ENCODE results near the gene FCHSD1.

FCHSD1 gene

DNA sequence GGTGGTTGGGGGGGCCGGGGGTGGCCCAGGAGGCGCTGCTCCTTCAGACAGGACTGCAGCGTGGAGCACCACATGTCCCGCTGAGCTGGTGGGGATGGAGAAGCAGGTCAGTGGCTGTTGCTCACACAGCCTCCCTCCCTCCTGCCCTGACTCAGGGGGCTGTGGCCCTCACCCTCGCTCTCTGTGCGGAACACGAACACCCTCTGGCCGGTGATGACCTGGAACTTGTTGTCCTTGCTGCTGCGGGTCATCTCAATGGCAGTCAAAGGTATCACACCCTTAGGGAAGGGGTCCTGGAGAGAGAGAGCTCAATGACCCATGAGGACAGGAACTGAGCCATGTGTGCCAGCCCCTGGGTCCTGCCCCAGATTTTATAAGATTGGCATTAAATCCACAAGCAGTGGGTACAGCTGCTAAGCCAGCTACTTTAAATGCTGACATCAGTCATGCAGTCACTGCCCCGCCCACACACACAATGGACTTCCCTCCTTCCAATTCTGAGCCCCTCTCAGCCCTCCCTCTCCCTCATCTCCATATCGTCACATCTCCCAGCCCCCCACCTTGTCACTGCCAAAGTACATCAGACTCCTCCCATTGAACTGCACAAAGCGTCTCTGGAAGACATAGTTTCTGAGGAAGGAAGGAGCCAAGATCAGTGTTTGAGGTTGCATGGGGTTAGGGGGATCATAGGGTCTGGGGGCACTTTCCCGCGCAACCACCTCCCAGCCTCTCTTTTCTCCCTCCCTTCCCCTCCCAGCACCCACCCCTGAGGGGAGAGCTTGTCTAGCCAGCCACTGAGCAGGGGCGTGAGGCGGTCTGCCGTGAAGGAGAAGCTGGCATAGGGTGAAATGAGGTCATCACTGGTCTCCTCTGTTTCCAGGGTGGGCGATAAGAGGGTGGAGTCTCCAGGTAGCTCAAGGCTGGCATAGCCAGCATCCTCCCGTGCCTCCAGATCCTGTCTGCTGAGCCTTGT, 21.9 kb upstream of the FCHSD1 start:
- DNase-seq (ENCODE audit: low read depth), result no peak

DNA sequence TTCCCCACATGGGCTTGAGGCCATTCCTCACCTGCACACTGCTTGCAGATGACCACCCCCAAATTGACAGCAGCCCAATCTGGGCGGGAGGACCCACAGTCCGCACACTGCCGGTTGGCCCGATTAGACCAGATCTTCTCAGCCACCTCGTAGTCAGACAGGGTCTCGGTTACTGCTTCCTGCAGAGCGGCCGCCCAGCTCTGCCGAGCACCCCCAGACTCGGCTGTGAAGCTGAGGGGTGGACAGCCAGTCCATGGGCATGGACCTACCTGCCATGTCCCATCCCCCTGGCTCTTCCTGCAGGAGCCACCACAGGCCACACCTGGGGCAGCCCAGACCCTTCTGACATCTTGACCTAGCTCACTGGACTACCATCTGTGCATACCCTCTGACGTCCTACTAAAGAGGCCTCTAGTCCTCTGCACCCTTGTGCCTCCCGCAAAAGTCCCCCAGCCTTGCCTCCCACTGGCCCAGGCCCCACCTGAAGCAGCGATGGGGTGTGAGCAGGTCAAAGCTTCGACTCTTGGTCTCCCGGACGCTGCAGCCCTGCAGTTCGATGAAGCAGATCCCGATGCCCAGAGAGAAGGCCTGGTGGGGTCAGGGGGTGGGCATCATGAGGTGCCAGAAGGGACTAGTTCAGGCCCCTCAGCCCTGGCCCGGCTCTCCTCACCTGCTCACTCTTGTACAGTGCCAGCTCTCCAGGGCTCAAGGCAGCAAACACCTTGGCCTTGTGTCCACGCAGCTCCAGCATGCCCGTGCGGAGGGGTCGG, 21.0 kb upstream of the FCHSD1 start:
- no peak for DNase-seq (ENCODE audit: low read depth)

DNA sequence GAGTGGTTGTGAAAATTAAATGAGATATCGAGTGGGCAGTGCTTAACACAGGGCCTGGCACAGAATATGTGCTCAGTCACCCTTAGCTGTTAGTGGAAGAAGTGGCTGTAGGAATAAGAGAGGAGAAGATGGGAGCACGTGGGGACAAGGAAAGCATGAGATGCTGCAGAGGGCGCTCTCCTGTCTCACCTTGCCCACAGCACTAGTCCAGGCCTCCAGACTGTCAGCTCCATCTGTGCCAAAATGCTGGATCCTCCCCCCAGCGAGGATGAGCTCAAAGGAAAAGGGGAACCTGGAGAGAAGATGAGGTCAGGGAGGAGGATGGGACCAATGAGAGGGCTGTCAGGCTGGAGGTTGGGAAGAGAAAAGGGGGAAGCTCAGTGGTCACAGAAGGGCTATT, 18.3 kb upstream of the FCHSD1 start:
- no peak for DNase-seq (ENCODE audit: low read depth)

DNA sequence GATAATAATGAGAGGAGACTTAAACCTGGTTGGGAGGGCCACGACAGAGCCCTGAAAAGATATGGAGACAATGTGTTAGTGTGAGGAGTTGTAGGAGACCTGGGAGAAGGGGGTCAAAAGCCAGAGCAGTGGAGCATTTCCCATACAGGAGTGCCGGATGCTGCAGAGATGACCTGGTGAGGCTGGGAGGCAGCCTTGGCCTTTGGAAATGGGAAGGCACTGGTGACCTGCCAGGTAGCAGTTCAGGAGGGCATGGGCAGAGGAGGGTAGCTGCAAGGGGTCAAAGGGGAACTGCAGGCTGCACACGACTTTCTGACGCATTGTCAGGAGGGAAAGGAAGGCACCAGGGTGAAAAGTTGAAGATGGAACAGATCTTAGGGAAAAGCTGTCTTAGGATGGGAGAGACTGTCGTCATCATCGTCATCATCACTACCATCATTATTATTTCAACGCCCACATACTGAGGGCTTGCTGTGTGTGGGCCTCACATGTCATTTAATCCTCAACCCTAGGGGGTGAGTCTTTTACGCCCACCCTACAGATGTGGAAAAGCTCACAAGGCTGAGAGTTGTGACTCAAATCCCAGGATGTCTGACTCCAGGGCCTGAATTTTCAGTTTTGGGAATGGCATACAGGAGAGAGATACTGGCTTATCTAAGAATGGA, 17.5 kb upstream of the FCHSD1 start:
- no peak for DNase-seq (ENCODE audit: low read depth)

DNA sequence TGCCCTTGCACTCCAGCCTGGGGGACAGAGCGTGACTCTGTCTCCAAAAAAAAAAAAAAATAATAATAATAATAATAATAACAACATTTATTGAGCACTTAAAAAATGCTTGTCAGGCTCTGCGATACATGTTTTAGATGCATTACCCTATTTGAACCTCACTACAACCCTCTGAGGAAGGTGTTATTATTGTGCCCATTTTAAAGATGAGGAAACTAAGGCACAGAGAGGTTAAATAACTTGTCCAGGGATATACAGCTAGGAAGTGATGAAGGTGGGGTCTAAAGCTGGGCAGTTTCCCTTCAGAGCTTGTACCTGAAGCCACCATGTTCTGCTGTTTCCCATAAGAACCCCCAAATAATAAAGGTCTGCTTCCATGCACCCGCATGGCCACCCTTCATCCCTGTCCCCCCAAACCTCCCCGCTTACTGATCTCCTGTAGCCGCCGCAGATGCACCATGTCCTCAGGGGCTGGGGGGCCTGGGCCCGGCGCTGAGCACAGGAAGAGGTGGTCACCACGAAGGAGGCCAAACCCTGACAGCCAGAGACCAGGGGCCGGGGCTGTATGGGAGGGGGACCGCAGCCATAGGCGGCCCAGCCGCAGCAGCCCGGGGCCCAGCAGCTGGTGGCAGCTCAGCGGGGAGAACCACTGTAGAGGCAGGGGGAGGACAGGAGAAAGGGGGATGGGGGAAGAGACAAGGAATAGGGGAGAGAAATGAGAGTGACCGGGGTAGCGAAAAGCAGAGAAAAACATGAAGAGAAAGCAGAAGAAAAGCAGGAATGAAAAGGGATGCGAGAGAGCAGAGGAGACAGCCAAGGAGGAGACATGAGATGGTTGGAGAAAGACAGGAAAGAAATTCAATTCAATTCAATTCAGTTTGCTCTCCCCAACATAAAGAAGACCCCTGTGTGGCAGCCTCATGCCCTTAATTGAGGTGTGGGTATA, 15.1 kb upstream of the FCHSD1 start:
- no peak for DNase-seq (ENCODE audit: low read depth)

DNA sequence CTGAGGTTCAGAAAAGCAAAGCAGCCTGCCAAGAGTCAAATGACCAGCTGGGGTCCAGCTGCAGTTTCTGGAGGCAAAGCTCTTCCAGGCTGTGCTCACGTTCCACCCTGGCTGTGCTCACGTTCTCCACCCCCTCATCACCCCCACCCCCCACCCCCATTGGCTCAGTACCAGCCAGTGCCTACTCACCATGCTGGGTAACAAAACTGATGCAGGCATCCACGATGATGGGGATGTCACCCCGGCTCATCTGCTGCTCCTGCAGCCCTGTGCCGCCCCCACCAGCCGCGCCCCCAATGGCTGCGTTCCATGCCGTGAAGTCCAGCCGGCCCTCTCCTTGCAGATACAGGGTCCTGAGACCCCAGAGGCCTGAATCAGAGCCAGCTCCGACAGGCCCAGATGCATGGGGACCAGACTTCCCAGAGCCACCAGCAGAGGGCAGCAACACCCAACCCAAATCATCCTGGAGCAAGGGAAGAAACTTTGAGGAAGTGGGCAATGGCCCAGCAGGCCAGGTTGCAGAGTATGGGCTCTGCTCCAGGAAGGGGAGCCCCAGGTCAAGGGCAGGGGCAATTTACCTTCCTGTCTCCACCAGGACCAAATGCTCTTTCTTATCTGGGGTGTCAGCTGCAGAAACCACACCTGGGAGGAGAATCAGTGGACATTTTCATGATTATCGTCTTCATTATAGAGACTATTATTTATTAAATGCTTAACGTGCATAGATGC, 13.7 kb upstream of the FCHSD1 start:
- DNase-seq (ENCODE audit: low read depth), result peak; percentile 65

DNA sequence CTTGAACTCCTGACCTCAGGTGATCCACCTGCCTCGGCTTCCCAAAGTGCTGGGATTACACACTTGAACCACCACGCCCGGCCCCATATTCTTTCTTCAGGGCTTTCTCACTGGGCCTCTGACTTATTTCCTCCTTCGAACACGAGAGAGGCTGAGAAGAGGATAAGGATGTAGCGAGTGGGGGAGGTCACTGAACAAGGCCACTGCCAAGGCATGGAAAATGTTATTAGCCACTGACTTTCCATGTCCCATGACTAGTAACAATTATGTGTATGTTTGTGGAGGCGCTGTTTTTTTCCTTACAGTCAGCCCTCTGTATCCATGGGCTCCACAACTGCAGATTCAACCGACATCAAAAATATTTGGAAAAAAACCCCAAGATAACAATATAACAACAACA, 12.3 kb upstream of the FCHSD1 start:
- no peak for DNase-seq (ENCODE audit: low read depth)

DNA sequence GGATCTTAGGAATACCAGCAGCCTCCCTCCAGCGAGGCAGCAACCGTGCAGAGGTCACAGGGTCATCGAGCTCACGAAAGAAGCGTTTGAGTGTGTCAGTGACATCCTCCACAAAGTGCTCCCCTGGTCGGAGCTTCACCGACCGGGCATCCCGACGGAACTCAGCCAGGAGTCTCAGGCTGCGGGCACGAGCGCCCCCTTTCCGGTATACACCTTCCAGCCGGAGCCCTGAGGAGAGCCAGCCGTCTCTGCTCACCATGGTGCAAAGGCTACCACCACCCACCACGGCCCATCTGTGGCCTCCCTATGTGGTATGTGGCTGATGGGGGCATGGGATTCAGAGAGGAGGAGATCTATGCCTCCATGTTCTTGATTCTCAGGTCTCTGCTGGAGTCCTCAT, 10.8 kb upstream of the FCHSD1 start:
- DNase-seq (ENCODE audit: low read depth), result no peak

DNA sequence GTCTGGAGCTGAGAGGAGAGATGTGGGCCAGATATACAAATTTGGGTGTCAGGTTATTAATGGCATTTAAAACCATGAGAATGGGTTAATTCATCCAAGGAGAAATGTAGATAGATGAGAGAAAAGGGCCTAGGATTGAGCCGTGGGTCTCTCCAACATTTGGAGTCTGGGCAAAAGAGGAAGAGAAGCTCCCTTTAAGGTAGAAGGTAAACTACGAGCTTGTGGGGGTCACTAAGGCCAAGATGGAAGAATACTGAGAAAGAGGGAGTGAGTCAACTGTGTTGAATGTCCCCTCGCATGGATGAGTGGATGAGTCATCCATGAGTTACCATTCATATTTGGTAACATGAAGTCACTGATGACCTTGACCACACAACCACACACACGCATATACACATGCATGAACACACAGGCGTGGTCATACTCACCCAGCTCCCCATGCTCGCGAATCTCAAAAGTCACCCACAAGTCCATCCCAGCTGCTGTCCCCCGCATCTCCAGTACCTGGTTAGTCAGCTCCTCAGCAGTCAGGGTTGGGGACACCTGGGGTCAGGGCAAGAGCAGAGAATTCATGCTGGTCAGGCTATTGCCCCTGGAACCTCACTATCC, 6.8 kb upstream of the FCHSD1 start:
- DNase-seq (ENCODE audit: low read depth), result no peak

DNA sequence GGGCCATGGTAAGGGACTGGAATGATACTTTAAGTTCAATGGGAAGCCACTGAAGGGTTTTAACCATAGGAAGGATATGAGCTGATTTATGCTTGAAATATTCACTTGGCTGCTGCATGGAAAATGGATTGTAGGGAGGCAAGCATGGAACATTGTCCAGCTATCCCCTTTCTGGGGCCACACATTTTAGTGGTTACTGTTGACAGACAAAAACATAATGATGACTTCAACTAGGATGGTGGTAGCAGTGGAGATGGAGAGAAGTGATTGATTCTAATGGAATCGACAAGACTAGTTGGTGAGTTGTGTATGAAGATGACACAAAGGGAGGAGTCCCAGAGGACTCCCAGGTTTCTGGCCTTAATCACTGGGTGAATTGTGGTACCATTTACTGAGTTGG, 6.2 kb upstream of the FCHSD1 start:
- no peak for DNase-seq (ENCODE audit: low read depth)

DNA sequence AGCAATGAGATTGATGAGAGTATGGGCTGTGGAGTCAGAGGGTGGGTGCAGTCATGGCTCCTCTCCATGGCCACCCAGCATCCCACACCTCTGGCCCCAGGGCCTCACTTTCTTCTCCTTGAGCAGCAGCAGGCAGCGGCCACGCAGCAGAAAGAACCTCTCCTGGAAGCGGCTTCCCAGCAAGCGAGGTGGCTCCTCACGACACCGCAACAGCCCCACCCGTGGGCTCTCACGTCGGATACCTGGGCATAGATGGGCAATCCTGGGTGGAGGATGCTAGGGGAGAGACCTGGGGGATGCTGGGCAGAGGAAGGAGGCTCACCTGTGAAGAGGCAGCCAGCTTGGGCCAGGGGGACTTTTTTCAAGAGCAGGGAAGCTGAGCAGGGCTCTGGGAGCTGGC, 5.2 kb upstream of the FCHSD1 start:
- no peak for DNase-seq (ENCODE audit: low read depth)

DNA sequence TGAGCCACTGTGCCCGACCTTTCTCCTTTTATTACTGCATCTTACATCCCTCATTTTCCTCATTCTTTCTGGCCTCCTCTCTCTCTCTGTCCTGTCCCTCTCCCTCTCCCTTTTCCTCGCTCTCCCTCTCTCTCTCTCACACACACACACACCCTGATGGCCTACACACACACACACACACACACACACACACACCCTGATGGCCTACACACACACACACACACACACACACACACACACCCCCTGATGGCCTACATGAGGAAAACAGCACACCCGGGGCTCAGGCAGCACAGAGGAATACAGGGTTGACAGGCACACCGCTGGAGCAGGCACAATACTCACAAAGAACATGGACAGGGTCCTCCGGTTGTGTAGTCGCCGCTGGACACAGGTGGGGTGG, 3.8 kb upstream of the FCHSD1 start:
- DNase-seq (ENCODE audit: low read depth), result no peak

DNA sequence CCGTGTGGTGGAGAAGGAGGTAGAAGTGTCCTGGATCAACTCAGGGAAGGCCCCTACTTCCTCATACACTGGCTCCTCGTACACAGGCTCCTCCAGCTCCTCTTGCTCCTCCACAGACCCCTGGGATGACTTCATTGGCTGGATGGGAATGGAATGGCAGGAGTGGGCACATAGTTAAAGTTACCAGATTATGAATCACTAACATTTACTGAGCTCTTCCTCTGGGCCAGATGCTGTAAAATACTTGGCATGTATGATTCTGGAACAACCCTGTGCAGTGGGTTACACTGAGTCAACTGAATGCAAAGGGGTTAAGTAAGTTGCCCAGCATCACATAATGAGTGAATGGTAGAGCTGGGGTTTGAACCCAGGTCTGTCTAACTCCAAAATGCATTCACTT, 3.1 kb upstream of the FCHSD1 start:
- DNase-seq (ENCODE audit: low read depth), result no peak

DNA sequence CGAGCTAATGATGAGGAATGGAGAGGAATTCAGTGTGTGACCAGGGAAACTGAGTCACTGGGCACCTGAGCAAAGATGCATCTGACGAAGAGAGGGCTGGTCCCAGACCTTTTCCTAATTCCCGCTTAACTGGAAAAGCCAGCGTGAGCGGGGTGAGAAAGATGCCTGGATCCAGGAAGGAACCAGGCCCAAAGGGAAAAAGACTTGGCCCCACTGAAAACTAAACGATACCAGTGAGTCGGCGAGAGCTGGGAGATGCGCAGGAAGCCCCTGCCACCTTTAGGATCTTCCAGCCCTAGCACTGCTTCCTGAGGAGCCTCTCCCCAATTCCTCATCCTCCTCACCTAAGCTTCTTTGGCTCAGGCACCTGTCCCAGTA, 499 bp upstream of the FCHSD1 start:
- no peak for DNase-seq (ENCODE audit: low read depth)

DNA sequence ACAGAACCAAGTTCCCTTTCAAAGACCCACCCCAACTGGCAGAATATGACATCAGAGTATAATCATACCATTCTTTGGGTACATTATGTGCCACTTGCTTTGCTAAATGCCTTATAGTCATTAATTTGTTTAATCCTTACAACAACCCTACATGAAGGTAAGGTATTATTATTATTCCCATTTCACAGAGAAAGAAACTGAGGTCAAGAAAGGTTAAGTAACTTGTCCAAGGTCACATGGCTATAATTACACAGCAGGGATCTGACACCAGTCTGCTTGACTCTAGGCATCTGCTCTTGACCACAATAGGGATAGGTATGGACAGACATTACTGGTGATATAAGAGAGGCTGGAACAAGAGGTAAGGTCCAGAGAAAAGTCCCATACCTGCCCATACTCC, 1.2 kb downstream of the FCHSD1 start:
- no peak for DNase-seq (ENCODE audit: low read depth)

DNA sequence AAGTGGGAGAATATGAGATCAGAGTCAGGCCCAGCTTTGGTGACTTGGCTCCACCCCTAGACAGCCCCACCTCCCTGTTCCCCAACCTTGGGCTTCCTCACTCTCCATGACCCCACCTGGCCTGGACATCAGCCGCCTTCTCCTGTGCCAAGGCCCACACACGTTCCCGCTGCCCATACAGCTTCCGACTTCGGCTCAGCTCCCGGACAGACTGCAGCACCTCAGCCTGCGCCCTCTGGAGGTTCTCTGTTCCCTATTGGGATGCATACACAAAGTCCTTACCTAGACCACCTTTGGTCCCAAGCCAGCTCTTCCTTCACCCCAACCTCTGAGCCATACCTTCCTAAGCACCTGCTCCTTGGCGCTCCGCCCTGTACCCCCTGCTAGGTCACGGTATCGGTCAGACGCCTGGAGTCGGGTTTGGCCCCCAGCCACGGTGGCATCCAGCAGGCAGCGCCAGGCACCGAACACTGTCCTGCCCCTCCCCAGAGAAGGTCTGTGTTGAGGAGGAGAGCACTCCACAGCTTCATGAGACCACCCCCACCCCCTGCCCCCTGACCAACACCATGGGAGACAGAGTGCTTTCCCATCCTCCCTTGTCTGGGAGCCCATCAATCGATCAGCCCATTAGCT, 2.0 kb downstream of the FCHSD1 start:
- DNase-seq (ENCODE audit: low read depth), result no peak

DNA sequence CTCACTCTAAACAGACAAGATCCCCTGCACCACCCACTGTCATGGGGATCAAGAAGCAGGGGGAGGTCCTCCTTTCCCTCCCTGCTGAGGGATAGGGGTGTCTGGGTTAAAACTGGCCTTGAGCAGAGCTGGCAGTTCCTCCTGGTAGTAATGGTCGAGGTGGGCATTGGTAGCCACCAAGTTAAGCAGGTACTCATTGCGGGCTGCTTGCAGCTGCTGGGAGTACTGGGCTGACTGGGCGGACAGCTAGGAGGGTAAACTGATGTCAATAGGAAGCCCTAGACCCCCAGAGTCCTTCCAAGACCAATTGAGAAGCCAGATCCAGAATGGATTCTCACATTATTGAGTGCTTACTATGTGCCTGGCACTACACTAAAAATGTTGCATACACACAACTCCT, 3.4 kb downstream of the FCHSD1 start:
- DNase-seq (ENCODE audit: low read depth), result no peak

DNA sequence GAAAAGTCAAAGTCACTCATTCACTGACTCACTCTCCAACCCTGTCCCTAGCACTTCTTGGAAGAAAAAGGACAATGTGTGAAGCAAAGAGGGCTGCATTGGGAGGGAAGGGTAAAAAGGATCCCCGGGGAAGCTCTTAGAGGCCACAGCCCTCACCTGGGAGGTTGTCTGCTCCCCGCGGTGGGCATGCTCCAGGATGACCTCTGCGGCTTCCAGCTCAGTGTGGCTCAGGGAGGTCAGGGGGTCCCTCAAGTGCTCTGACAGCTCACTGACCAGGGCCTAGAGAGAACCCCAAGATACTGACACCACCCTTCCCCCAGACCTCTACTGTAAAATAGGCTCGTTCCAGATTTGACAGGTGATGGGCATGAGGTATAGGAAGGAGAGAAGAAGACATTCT, 4.0 kb downstream of the FCHSD1 start:
- no peak for DNase-seq (ENCODE audit: low read depth)

DNA sequence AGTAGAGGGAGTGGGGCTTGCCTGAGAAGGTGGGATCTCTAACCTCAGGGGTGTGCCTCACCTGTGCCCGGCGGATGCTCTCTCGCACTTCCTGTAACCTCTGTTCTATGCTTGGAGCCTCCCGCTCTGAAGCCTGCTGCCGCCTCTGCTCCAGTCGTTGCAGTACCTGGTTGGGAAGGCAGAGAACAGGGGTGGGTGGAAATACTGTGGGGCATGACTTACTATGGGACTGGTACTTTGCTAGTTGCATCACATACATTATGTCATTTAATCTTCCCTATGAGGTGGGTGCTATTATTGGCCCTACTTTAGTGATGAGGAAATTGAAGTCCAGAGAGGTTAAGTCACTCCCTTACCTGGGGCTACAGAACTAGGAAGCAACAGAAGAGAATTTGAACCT, 5.2 kb downstream of the FCHSD1 start:
- DNase-seq (ENCODE audit: low read depth), result no peak

DNA sequence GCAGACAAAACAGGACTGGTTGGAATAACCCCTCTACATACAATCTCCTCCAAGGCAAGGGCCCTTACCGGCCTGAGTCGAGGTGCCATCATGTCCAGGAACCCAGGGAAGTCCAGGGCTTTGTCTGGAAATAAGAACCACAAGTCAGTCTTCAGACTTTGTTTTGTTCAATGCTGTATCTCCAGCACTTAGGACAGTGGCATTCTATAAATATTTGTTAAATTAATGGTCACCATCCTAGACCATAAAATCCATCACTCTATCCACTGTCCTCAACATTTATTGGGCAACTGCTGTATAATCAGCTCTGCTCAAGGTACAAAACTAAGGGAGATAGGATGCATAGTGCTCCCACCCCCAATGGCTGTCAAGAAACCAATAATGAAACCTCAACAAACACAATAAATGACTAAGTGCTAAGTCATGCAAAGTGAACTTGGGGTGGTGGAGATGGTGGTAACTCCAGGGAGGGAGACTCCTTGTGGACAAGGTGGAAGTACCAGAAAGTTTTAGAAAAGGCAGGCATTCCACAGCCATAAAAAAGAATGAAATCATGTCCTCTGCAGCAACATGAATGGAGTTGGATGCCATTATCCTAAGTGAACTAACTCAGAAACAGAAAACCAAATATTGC, 9.5 kb downstream of the FCHSD1 start:
- DNase-seq (ENCODE audit: low read depth), result no peak

All from activated T-cell treated with anti-CD3 and anti-CD28 coated beads for 1 hour (primary cell).